ENCODE measurements around the gene NAA60. TPM values are rescaled to one million over a fixed set of nuclear protein-coding genes. Genes with fewer than 3 reads are reported as not detected.
"Not testable (repeated sequence)": the region's sequence is repeated elsewhere in the genome, so short reads cannot be mapped to it uniquely, and the experiment has no call there.

The NAA60 gene
- total and polyA plus RNA-seq, 5 donors from 2014 or later = 38.8 to 50.0 (median 44.8) TPM

DNA sequence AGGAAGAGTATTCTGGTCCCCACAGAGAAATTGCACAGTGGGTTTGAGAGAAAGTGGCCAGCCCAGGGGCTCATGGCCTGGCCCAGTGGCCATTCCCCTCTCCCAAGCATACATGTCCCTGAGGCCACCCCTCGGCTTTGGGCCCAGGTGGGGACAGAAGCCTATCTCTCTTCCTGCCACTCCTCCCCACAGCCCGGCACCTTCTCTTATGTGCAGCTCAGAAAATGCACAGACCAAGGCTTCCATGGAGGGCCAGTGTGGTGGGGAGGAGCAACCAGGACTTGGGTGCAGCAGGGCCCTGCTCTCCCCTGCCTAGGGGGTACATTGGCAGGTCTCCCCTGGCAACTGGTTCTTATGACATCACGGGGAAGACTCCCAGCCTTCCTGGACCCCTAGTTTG lies 51.7 kb downstream of the NAA60 start, which contains the start of gene C16orf90:
Gene C16orf90, minus strand, starts transcription at position 314 of the 400 bp plus-strand sequence. Its CDS starts 68 bp downstream, at position 246.
- no peaks in the 10 kb centered on the region for H3K36me3 Mint-ChIP-seq
- H3K4me3 Mint-ChIP-seq = peak within 1 kb of the TSS in 1 of 4 donors; percentile 47
- H3K27ac Mint-ChIP-seq = no peak within 1 kb of the TSS
- H3K9me3 Mint-ChIP-seq = no peaks in the 10 kb centered on the region
- H3K4me3 ChIP-seq (ENCODE audit: low read depth, low read length) = no peak within 1 kb of the TSS
- H3K4me1 Mint-ChIP-seq = peaks cover 3 to 13% (median 6%) of the 10 kb centered on the region in 4 donors
- H3K4me1 ChIP-seq (ENCODE audit: control insufficient read depth, insufficient read depth, low read length, poor library complexity, severe bottlenecking) = peaks cover 2% of the 10 kb centered on the region
- DNase-seq (no peak), ATAC-seq (ENCODE audit: low read depth in 2 of 2) (no peak)
- peaks cover 5% of the 10 kb centered on the region for H3K27me3 Mint-ChIP-seq
- H3K27ac ChIP-seq (ENCODE audit: insufficient read depth, low read length, poor library complexity, severe bottlenecking) = no peak within 1 kb of the TSS
- no peaks in the 10 kb centered on the region for H3K27me3 ChIP-seq (ENCODE audit: control insufficient read depth, insufficient read depth, low read length)
- no peaks in the 10 kb centered on the region for H3K9me3 ChIP-seq (ENCODE audit: control insufficient read depth in 2 of 2, low read length in 2 of 2)
- no peaks in the 10 kb centered on the region for H3K36me3 ChIP-seq (ENCODE audit: control insufficient read depth, insufficient read depth, low read length)

DNA sequence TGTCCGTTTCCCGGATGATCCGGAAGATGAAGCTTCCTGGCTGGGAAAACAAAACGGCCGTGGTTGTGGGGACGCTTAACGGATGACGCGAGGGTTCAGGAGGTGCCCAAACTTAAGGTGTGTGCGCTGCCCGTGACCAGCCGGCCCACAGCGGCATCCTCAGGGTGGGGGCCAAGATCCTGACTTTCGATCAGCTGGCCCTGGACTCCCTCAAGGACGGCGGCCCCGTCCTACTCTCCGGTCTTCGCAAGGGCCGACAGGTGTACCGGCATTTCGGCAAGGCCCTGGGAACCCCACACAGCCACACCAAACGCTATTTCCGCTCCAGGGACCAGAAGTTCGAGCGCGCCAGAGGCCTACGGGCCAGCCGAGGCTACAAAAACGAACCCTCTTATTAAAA lies 52.9 kb downstream of the NAA60 start:
- Mint-ChIP-seq H3K27ac (no peak overlapping the region), H3K27me3 (peaks cover 5% of the 10 kb centered on the region)

DNA sequence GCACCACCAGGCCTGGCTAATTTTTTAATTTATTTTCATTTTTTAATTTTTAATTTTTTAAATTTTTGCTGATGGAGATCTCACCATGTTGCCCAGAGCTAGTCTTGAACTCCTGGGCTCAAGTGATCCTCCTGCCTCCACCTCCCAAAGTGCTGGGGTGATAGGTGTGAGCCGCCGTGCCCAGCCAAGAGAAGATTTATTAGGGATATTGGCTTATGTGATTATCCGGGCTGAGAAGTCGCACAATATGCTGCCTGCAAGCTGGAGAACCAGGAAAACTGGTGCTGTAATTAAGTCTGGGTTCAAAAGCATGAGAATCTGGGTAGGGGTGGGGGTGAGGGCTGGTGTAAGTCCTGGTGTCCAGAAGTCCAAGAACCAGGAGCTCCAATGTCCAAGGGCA lies 54.3 kb downstream of the NAA60 start:
- Mint-ChIP-seq H3K4me3 (peak overlapping the region in 1 of 4 donors; percentile 59), H3K36me3 (no peaks in the 10 kb centered on the region)

More for the DNA sequence above, 52.9 kb downstream of the NAA60 start:
- no peak for ATAC-seq (ENCODE audit: low read depth in 2 of 2)
- H3K27me3 ChIP-seq (ENCODE audit: control insufficient read depth, insufficient read depth, low read length) = no peaks in the 10 kb centered on the region
- H3K4me3 Mint-ChIP-seq = no peak overlapping the region
- H3K27ac ChIP-seq (ENCODE audit: insufficient read depth, low read length, poor library complexity, severe bottlenecking) = no peak overlapping the region
- no peaks in the 10 kb centered on the region for H3K36me3 Mint-ChIP-seq
- no peaks in the 10 kb centered on the region for H3K9me3 ChIP-seq (ENCODE audit: control insufficient read depth in 2 of 2, low read length in 2 of 2)
- no peaks in the 10 kb centered on the region for H3K36me3 ChIP-seq (ENCODE audit: control insufficient read depth, insufficient read depth, low read length)
- H3K4me1 ChIP-seq (ENCODE audit: control insufficient read depth, insufficient read depth, low read length, poor library complexity, severe bottlenecking) = peaks cover 14% of the 10 kb centered on the region
- DNase-seq = no peak
- no peaks in the 10 kb centered on the region for H3K9me3 Mint-ChIP-seq
- peaks cover 3 to 21% (median 12%) of the 10 kb centered on the region in 4 donors for H3K4me1 Mint-ChIP-seq
- H3K4me3 ChIP-seq (ENCODE audit: low read depth, low read length) = no peak overlapping the region

DNA sequence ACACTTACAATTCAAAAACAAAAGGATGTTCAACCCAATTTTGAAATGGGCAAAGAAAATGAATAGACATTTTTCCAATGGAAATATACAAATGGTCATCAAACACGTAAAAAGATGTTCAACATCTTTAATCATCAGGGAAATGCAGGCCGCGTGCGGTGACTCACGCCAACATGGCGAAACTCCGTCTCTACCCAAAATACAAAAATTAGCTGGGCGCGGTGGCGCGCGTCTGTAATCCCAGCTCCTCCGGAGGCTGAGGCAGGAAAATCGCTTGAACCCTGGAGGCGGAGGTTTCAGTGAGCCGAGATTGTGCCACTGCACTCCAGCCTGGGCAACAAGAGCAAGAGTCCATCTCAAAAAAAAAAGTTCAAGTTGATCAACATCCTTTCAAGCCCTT lies 55.5 kb downstream of the NAA60 start:
- Histone ChIP-seq H3K27ac (ENCODE audit: insufficient read depth, low read length, poor library complexity, severe bottlenecking) (no peak overlapping the region), H3K27me3 (ENCODE audit: control insufficient read depth, insufficient read depth, low read length) (no peaks in the 10 kb centered on the region), H3K4me3 (ENCODE audit: low read depth, low read length) (no peak overlapping the region), H3K9me3 (ENCODE audit: control insufficient read depth in 2 of 2, low read length in 2 of 2) (no peaks in the 10 kb centered on the region), H3K4me1 (ENCODE audit: control insufficient read depth, insufficient read depth, low read length, poor library complexity, severe bottlenecking) (peaks cover 40% of the 10 kb centered on the region), H3K36me3 (ENCODE audit: control insufficient read depth, insufficient read depth, low read length) (no peaks in the 10 kb centered on the region)
- ATAC-seq (ENCODE audit: low read depth in 2 of 2) (no peak), DNase-seq (no peak)
- peaks cover 5% of the 10 kb centered on the region for H3K27me3 Mint-ChIP-seq
- H3K4me3 Mint-ChIP-seq = peak overlapping the region in 1 of 4 donors; percentile 59
- peaks cover 9 to 44% (median 28%) of the 10 kb centered on the region in 4 donors for H3K4me1 Mint-ChIP-seq
- no peaks in the 10 kb centered on the region for H3K36me3 Mint-ChIP-seq
- H3K27ac Mint-ChIP-seq = peak overlapping the region in 1 of 3 donors; percentile 20
- H3K9me3 Mint-ChIP-seq = no peaks in the 10 kb centered on the region

More for the DNA sequence above, 54.3 kb downstream of the NAA60 start:
- Histone ChIP-seq H3K27ac (ENCODE audit: insufficient read depth, low read length, poor library complexity, severe bottlenecking) (no peak overlapping the region), H3K4me1 (ENCODE audit: control insufficient read depth, insufficient read depth, low read length, poor library complexity, severe bottlenecking) (peaks cover 28% of the 10 kb centered on the region), H3K27me3 (ENCODE audit: control insufficient read depth, insufficient read depth, low read length) (no peaks in the 10 kb centered on the region), H3K9me3 (ENCODE audit: control insufficient read depth in 2 of 2, low read length in 2 of 2) (no peaks in the 10 kb centered on the region), H3K36me3 (ENCODE audit: control insufficient read depth, insufficient read depth, low read length) (no peaks in the 10 kb centered on the region), H3K4me3 (ENCODE audit: low read depth, low read length) (no peak overlapping the region)
- no peaks in the 10 kb centered on the region for H3K9me3 Mint-ChIP-seq
- no peak for ATAC-seq (ENCODE audit: low read depth in 2 of 2)
- H3K4me1 Mint-ChIP-seq = peaks cover 6 to 33% (median 20%) of the 10 kb centered on the region in 4 donors
- H3K27me3 Mint-ChIP-seq = peaks cover 5% of the 10 kb centered on the region
- H3K27ac Mint-ChIP-seq = peak overlapping the region in 1 of 3 donors; percentile 20
- no peak for DNase-seq

DNA sequence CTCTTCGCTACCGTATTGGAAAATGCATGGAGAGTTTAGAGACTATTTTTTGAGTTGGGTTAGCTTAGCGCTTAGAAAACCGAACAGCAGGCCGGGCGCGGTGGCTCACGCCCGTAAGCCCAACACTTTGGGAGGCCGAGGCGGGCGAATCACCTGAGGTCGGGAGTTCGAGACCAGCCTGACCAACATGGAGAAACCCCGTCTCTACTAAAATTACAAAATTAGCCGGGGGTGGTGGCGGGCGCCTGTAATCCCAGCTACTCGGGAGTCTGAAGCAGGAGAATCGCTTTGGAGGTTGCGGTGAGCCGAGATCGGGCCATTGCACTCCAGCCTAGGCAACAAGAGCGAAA lies 57.9 kb downstream of the NAA60 start:
- ATAC-seq (ENCODE audit: low read depth in 2 of 2); H3K36me3 Mint-ChIP-seq; H3K27me3 Mint-ChIP-seq; DNase-seq; H3K9me3 Mint-ChIP-seq; H3K36me3 ChIP-seq (ENCODE audit: control insufficient read depth, insufficient read depth, low read length); H3K27me3 ChIP-seq (ENCODE audit: control insufficient read depth, insufficient read depth, low read length); H3K9me3 ChIP-seq (ENCODE audit: control insufficient read depth in 2 of 2, low read length in 2 of 2): not testable (repeated sequence)
- Histone ChIP-seq H3K27ac (ENCODE audit: insufficient read depth, low read length, poor library complexity, severe bottlenecking) (peak overlapping the region; percentile 82), H3K4me3 (ENCODE audit: low read depth, low read length) (peak overlapping the region; percentile 70), H3K4me1 (ENCODE audit: control insufficient read depth, insufficient read depth, low read length, poor library complexity, severe bottlenecking) (peaks cover 48% of the 10 kb centered on the region)
- H3K4me1 Mint-ChIP-seq = peaks cover 21 to 64% (median 38%) of the 10 kb centered on the region in 4 donors
- peak overlapping the region; percentile 80 to 94 (median 88) for H3K4me3 Mint-ChIP-seq
- peak overlapping the region; percentile 80 to 97 (median 94) for H3K27ac Mint-ChIP-seq

DNA sequence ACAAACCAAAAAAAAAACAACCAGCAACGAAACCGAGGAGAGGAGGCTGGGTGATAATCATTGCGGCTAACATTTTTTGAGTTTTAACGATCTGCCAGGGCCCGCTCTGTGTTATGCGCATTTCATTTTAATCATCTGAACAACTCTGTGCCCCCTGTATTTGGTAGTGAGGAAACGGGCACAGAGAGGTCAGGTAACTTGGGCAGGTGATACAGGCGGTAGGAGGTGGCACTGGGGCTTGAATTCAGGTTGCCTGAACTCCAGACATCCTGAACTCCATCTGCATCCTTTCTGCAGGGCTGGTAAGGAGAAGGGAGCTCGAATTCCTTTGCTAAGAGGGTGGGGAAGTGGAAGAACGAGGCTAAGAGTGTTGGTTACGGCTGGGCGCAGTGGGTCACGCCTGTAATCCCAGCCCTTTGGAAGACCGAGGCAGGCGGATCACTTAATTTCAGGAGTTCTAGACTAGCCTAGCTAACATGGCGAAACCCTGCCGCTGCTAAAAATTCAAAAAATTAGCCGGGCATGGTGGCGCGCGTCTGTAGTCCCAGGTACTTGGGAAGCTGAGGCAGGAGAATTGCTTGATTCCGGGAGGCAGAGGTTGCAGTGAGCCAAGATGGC lies 58.4 kb downstream of the NAA60 start:
- peaks cover 5% of the 10 kb centered on the region for H3K27me3 Mint-ChIP-seq
- Histone ChIP-seq H3K27ac (ENCODE audit: insufficient read depth, low read length, poor library complexity, severe bottlenecking) (peak overlapping the region; percentile 82), H3K27me3 (ENCODE audit: control insufficient read depth, insufficient read depth, low read length) (no peaks in the 10 kb centered on the region), H3K4me1 (ENCODE audit: control insufficient read depth, insufficient read depth, low read length, poor library complexity, severe bottlenecking) (peaks cover 48% of the 10 kb centered on the region), H3K9me3 (ENCODE audit: control insufficient read depth in 2 of 2, low read length in 2 of 2) (no peaks in the 10 kb centered on the region), H3K36me3 (ENCODE audit: control insufficient read depth, insufficient read depth, low read length) (peaks cover 4% of the 10 kb centered on the region), H3K4me3 (ENCODE audit: low read depth, low read length) (peak overlapping the region; percentile 57)
- no peaks in the 10 kb centered on the region for H3K9me3 Mint-ChIP-seq
- peaks cover 9% of the 10 kb centered on the region for H3K36me3 Mint-ChIP-seq
- H3K27ac Mint-ChIP-seq = peak overlapping the region in 2 of 3 donors; percentile 94 to 97
- peak overlapping the region; percentile 80 to 94 (median 88) for H3K4me3 Mint-ChIP-seq
- H3K4me1 Mint-ChIP-seq = peaks cover 21 to 64% (median 38%) of the 10 kb centered on the region in 4 donors
- ATAC-seq (ENCODE audit: low read depth in 2 of 2) = no peak
- no peak for DNase-seq

DNA sequence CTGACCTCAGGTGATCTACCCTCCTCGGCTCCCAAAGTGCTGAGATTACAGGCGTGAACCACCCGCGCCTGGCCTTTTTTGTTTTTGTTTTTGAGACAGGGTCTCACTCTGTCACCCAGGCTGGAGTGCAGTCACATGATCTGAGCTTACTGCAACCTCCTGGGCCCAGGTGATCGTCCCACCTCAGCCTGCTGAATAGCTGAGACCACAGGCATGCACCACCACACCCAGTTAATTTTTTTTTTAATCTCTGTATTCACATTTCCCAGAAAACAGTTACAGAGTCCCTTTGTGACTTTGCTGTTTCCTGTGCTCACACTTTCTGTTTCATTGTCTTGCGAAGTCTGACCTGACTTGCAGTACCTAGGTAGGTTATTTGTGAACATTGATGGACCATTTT lies 60.0 kb downstream of the NAA60 start:
- peaks cover 28 to 72% (median 44%) of the 10 kb centered on the region in 4 donors for H3K4me1 Mint-ChIP-seq
- H3K27me3 ChIP-seq (ENCODE audit: control insufficient read depth, insufficient read depth, low read length) = no peaks in the 10 kb centered on the region
- DNase-seq (peak in 2 of 3 donors; percentile 55 to 95), ATAC-seq (ENCODE audit: low read depth in 2 of 2) (peak; percentile 71 to 73)
- H3K4me3 Mint-ChIP-seq = peak overlapping the region; percentile 55 to 93 (median 84)
- no peaks in the 10 kb centered on the region for H3K9me3 Mint-ChIP-seq
- H3K9me3 ChIP-seq (ENCODE audit: control insufficient read depth in 2 of 2, low read length in 2 of 2) = no peaks in the 10 kb centered on the region
- H3K27me3 Mint-ChIP-seq = peaks cover 5% of the 10 kb centered on the region
- peak overlapping the region; percentile 64 for H3K4me3 ChIP-seq (ENCODE audit: low read depth, low read length)
- peak overlapping the region; percentile 77 for H3K27ac ChIP-seq (ENCODE audit: insufficient read depth, low read length, poor library complexity, severe bottlenecking)
- H3K36me3 ChIP-seq (ENCODE audit: control insufficient read depth, insufficient read depth, low read length) = peaks cover 8% of the 10 kb centered on the region
- H3K36me3 Mint-ChIP-seq = peaks cover 16% of the 10 kb centered on the region
- H3K4me1 ChIP-seq (ENCODE audit: control insufficient read depth, insufficient read depth, low read length, poor library complexity, severe bottlenecking) = peaks cover 48% of the 10 kb centered on the region
- peak overlapping the region; percentile 90 to 98 (median 94) for H3K27ac Mint-ChIP-seq

DNA sequence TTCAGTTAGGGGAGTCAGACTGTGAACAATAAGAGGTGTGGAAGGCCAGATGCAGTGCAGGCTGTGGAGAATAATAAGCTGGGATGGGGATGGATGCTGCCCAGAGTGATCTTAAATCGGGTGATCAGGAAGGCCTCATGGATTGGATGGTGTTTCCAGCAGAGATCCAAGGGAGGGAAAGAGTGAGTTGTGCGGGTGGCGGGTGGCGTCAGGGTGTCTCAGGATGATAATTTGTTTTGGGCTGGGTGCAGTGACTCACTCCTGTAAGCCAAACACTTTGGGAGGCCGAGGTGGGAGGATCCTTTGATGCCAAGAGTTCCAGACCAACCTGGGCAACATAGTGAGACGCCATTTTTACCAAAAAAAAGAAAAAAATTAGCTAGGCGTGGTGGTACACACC lies 65.3 kb downstream of the NAA60 start:
- DNase-seq (no peak), ATAC-seq (ENCODE audit: low read depth in 2 of 2) (no peak)
- H3K4me3 ChIP-seq (ENCODE audit: low read depth, low read length) = no peak overlapping the region
- H3K4me1 ChIP-seq (ENCODE audit: control insufficient read depth, insufficient read depth, low read length, poor library complexity, severe bottlenecking) = peaks cover 34% of the 10 kb centered on the region
- no peaks in the 10 kb centered on the region for H3K27me3 ChIP-seq (ENCODE audit: control insufficient read depth, insufficient read depth, low read length)
- H3K27ac Mint-ChIP-seq = peak overlapping the region; percentile 30 to 96 (median 72)
- H3K36me3 Mint-ChIP-seq = peaks cover 29% of the 10 kb centered on the region
- H3K36me3 ChIP-seq (ENCODE audit: control insufficient read depth, insufficient read depth, low read length) = peaks cover 18% of the 10 kb centered on the region
- peak overlapping the region; percentile 55 for H3K27ac ChIP-seq (ENCODE audit: insufficient read depth, low read length, poor library complexity, severe bottlenecking)
- H3K9me3 Mint-ChIP-seq = no peaks in the 10 kb centered on the region
- no peaks in the 10 kb centered on the region for H3K9me3 ChIP-seq (ENCODE audit: control insufficient read depth in 2 of 2, low read length in 2 of 2)
- peak overlapping the region in 2 of 4 donors; percentile 31 to 66 for H3K4me3 Mint-ChIP-seq
- peaks cover 25 to 65% (median 38%) of the 10 kb centered on the region in 4 donors for H3K4me1 Mint-ChIP-seq
- H3K27me3 Mint-ChIP-seq = no peaks in the 10 kb centered on the region
